Measurements from ENCODE around the gene ATG10. TPM values are rescaled to one million over a fixed set of nuclear protein-coding genes. Genes with fewer than 3 reads are reported as not detected.

ATG10 gene
- polyA plus RNA-seq, 1 donor from 2014 or later, result 12.1 TPM

DNA sequence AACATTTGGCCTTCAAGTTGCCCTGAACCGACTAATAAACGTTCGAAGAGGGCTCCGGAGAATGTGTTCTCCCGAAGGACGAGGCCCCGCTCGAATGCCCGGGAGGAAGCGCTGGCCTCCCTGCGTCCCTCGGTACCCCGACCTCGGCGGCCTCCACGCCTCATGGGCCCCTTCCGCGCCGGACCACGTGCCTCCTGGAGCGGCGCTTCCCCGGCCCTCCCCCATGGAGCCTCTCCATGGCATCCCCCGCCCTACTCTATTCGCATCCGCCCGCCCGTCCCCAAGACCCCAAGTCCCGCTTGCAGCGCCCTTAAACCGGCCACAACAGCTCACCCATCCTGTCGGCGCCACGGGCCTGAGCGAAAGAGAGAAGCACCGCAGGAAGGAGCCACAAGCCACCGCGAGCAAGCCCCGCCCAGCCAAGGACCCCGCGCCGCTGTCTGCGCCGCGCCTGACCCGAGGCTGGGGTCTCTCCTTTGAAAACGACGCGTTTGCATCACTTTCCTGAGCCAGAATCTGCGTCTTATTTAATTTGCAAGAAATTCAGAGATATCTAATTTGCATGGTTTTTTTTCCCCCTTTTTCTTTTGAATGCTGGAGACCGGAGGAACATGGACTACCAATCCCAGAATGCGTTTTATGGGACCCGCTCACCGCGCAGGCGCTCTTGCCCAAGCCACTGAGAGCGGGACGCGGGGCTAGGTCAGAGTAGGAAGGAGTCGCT, 306.3 kb downstream of the ATG10 start, which contains the start of gene RPS23:
RPS23 (minus strand) TSS at position 368 of the 724 bp plus-strand sequence; CDS start at position 337, 31 bp downstream.
- peak within 1 kb of the TSS; percentile 91 for H3K9ac ChIP-seq (ENCODE audit: low read length)
- no peaks in the 10 kb centered on the region for H3K9me3 ChIP-seq (ENCODE audit: low read length)
- H3F3A ChIP-seq (ENCODE audit: insufficient read depth, low read length, poor library complexity, severe bottlenecking), result no peaks in the 10 kb centered on the region
- peaks cover 16% of the 10 kb centered on the region for H3K79me2 ChIP-seq (replicated peaks; ENCODE audit: insufficient read depth, low read length)
- peak within 1 kb of the TSS; percentile 88 for H3K27ac ChIP-seq (ENCODE audit: low read length)
- TF ChIP-seq SMC3 (conservative IDR thresholded peaks at IDR 0.05; ENCODE audit: poor library complexity) (peak; percentile 57), POLR2AphosphoS5 (IDR thresholded peaks at IDR 0.05) (peak; percentile 88), EP300 (conservative IDR thresholded peaks at IDR 0.05; ENCODE audit: poor library complexity, severe bottlenecking) (peak; percentile 47), TAF1 (IDR thresholded peaks at IDR 0.05; ENCODE audit: low read depth) (peak; percentile 76), EZH2 (IDR thresholded peaks at IDR 0.05; ENCODE audit: borderline replicate concordance, insufficient read depth, low read length, poor library complexity, severe bottlenecking) (no peak), RAD21 (conservative IDR thresholded peaks at IDR 0.05) (peak; percentile 31), MXI1 (conservative IDR thresholded peaks at IDR 0.05; ENCODE audit: poor library complexity, severe bottlenecking) (peak; percentile 94)
- TF ChIP-seq, protein P1, sequence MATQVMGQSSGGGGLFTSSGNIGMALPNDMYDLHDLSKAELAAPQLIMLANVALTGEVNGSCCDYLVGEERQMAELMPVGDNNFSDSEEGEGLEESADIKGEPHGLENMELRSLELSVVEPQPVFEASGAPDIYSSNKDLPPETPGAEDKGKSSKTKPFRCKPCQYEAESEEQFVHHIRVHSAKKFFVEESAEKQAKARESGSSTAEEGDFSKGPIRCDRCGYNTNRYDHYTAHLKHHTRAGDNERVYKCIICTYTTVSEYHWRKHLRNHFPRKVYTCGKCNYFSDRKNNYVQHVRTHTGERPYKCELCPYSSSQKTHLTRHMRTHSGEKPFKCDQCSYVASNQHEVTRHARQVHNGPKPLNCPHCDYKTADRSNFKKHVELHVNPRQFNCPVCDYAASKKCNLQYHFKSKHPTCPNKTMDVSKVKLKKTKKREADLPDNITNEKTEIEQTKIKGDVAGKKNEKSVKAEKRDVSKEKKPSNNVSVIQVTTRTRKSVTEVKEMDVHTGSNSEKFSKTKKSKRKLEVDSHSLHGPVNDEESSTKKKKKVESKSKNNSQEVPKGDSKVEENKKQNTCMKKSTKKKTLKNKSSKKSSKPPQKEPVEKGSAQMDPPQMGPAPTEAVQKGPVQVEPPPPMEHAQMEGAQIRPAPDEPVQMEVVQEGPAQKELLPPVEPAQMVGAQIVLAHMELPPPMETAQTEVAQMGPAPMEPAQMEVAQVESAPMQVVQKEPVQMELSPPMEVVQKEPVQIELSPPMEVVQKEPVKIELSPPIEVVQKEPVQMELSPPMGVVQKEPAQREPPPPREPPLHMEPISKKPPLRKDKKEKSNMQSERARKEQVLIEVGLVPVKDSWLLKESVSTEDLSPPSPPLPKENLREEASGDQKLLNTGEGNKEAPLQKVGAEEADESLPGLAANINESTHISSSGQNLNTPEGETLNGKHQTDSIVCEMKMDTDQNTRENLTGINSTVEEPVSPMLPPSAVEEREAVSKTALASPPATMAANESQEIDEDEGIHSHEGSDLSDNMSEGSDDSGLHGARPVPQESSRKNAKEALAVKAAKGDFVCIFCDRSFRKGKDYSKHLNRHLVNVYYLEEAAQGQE (IDR thresholded peaks at IDR 0.05; ENCODE audit: borderline replicate concordance), result peak; percentile 57
- TF ChIP-seq, protein P2, sequence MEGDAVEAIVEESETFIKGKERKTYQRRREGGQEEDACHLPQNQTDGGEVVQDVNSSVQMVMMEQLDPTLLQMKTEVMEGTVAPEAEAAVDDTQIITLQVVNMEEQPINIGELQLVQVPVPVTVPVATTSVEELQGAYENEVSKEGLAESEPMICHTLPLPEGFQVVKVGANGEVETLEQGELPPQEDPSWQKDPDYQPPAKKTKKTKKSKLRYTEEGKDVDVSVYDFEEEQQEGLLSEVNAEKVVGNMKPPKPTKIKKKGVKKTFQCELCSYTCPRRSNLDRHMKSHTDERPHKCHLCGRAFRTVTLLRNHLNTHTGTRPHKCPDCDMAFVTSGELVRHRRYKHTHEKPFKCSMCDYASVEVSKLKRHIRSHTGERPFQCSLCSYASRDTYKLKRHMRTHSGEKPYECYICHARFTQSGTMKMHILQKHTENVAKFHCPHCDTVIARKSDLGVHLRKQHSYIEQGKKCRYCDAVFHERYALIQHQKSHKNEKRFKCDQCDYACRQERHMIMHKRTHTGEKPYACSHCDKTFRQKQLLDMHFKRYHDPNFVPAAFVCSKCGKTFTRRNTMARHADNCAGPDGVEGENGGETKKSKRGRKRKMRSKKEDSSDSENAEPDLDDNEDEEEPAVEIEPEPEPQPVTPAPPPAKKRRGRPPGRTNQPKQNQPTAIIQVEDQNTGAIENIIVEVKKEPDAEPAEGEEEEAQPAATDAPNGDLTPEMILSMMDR (IDR thresholded peaks at IDR 0.05; ENCODE audit: poor library complexity, severe bottlenecking), result peak; percentile 11
- H3K4me2 ChIP-seq (ENCODE audit: low read length), result peak within 1 kb of the TSS; percentile 93
- H3K9me2 ChIP-seq (ENCODE audit: insufficient read depth, low read length), result no peaks in the 10 kb centered on the region
- peak within 1 kb of the TSS; percentile 95 for H2AFZ ChIP-seq (ENCODE audit: low read depth, low read length)
- H3K4me3 ChIP-seq (ENCODE audit: low read length), result peak within 1 kb of the TSS; percentile 97
- no peaks in the 10 kb centered on the region for H4K20me1 ChIP-seq (ENCODE audit: insufficient read depth)
- H3K36me3 ChIP-seq (ENCODE audit: insufficient read depth, low read length), result peaks cover 6% of the 10 kb centered on the region
- H3K27me3 ChIP-seq (ENCODE audit: insufficient read depth, low read depth, low read length), result no peaks in the 10 kb centered on the region

DNA sequence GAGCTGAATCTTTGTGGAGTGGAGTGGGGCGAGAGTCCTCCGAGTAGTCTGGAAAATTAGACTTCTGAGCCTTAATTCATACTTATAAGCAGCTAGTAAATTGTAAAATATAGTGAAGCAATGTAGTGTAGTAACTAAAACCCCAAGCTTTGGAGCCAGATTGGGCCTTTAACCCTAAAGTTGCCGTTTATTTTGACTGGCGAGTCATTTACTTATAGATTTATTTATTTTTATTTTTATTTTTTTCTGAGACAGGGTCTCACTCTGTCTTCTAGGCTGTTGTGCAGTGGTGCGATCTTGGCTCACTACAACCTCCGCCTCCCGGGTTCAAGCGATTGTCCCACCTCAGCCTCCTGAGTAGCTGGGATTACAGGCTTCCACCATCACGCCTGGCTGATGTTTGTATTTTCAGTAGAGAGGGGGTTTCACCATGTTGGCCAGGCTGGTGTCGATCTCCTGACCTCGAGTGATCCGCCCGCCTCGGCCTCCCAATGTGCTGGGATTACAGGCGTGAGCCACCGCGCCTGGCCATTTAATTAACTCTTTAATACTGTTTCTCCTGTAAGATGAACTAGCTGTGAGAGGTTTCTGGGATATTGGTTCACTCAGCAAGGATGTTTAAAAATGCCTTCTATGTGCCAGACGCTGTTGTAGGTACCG, 307.0 kb downstream of the ATG10 start:
- Histone ChIP-seq H3K79me2 (replicated peaks; ENCODE audit: insufficient read depth, low read length) (peaks cover 16% of the 10 kb centered on the region), H4K20me1 (ENCODE audit: insufficient read depth) (no peaks in the 10 kb centered on the region), H3K4me3 (ENCODE audit: low read length) (peak overlapping the region; percentile 97), H3K9me2 (ENCODE audit: insufficient read depth, low read length) (no peaks in the 10 kb centered on the region), H3K27me3 (ENCODE audit: insufficient read depth, low read depth, low read length) (no peaks in the 10 kb centered on the region), H2AFZ (ENCODE audit: low read depth, low read length) (peak overlapping the region; percentile 95), H3K36me3 (ENCODE audit: insufficient read depth, low read length) (peaks cover 6% of the 10 kb centered on the region), H3K9me3 (ENCODE audit: low read length) (no peaks in the 10 kb centered on the region), H3K9ac (ENCODE audit: low read length) (peak overlapping the region; percentile 91), H3F3A (ENCODE audit: insufficient read depth, low read length, poor library complexity, severe bottlenecking) (no peaks in the 10 kb centered on the region), H3K27ac (ENCODE audit: low read length) (peak overlapping the region; percentile 88), H3K4me2 (ENCODE audit: low read length) (no peak overlapping the region)
- TF ChIP-seq RAD21 (conservative IDR thresholded peaks at IDR 0.05) (no peak), TAF1 (IDR thresholded peaks at IDR 0.05; ENCODE audit: low read depth) (peak; percentile 18)
- TF ChIP-seq, protein P1 (IDR thresholded peaks at IDR 0.05; ENCODE audit: borderline replicate concordance), result no peak

Measured in neural cell (in vitro differentiated cells).